MM.1S (cell line): ENCODE data around the gene WNK2.

Experiments
- DNase-seq: peaks from one replicate; pipeline ENCODE4 v3.0.0-alpha.2; 2015
- H2AFZ ChIP-seq: fragments of 300-600 bp; sonication (generic); 2 replicates; pipeline ENCODE4 v1.6.0; 2016; ENCODE audit warnings: antibody characterized with exemption, low read length
- H3F3A ChIP-seq: fragments of 300-600 bp; sonication (generic); 2 replicates; pipeline ENCODE4 v1.6.1; 2016; ENCODE audit warnings: mild to moderate bottlenecking, antibody characterized with exemption, low read length, moderate library complexity, mixed read lengths; ENCODE audit not compliant: insufficient read depth
- H3K27ac ChIP-seq: fragments of 300-600 bp; sonication (generic); 2 replicates; pipeline ENCODE4 v1.5.1; 2016; ENCODE audit warnings: mild to moderate bottlenecking, low read length
- H3K27me3 ChIP-seq: fragments of 300-600 bp; sonication (generic); replicated peaks from 2 replicates; pipeline ENCODE4 v1.6.0; 2016; ENCODE audit warnings: low read length; ENCODE audit not compliant: insufficient read depth
- H3K36me3 ChIP-seq: fragments of 300-600 bp; sonication (generic); replicated peaks from 2 replicates; pipeline ENCODE4 v1.6.1; 2016; ENCODE audit warnings: mild to moderate bottlenecking, low read length, mixed read lengths; ENCODE audit not compliant: insufficient read depth
- H3K4me1 ChIP-seq: fragments of 300-600 bp; sonication (generic); 2 replicates; pipeline ENCODE4 v1.6.1; 2016; ENCODE audit warnings: low read length, mixed read lengths
- H3K4me2 ChIP-seq: fragments of 300-600 bp; sonication (generic); 2 replicates; pipeline ENCODE4 v1.6.0; 2016; ENCODE audit warnings: low read depth, low read length
- H3K4me3 ChIP-seq: fragments of 300-600 bp; sonication (generic); 2 replicates; pipeline ENCODE4 v1.5.1; 2016; ENCODE audit warnings: low read length, mixed read lengths
- H3K79me2 ChIP-seq: fragments of 300-600 bp; sonication (generic); 2 replicates; pipeline ENCODE4 v1.6.1; 2016; ENCODE audit warnings: mixed run types, low read length, mixed read lengths
- H3K9ac ChIP-seq: fragments of 300-600 bp; sonication (generic); 2 replicates; pipeline ENCODE4 v1.6.1; 2016; ENCODE audit warnings: low read length, mixed read lengths
- H3K9me2 ChIP-seq: fragments of 300-600 bp; sonication (generic); replicated peaks from 2 replicates; pipeline ENCODE4 v1.6.1; 2016; ENCODE audit warnings: mild to moderate bottlenecking, low read length, mixed read lengths; ENCODE audit not compliant: insufficient read depth
- H3K9me3 ChIP-seq: fragments of 300-600 bp; sonication (generic); replicated peaks from 2 replicates; pipeline ENCODE4 v1.6.1; 2016; ENCODE audit warnings: mild to moderate bottlenecking, low read length, mixed read lengths; ENCODE audit not compliant: insufficient read depth
- H4K20me1 ChIP-seq: fragments of 300-600 bp; sonication (generic); 2 replicates; pipeline ENCODE4 v1.6.1; 2016; ENCODE audit warnings: mild to moderate bottlenecking, low read length, moderate library complexity, mixed read lengths; ENCODE audit not compliant: insufficient read depth
- EZH2 ChIP-seq: fragments of 300-600 bp; sonication (generic); optimal IDR thresholded peaks from 2 replicates; pipeline ENCODE3; 2017; ENCODE audit warnings: low read depth, mild to moderate bottlenecking, antibody characterized with exemption, low read length, mixed read lengths
- EZH2phosphoT487 ChIP-seq: fragments of 300-600 bp; sonication (generic); IDR thresholded peaks from 2 replicates; pipeline ENCODE4 v1.6.1; 2018; ENCODE audit warnings: antibody characterized with exemption, low read length
- TF ChIP-seq, protein P1 (sequence below): fragments of 300-600 bp; sonication (generic); IDR thresholded peaks from 2 replicates; pipeline ENCODE4 v1.5.1; 2016; ENCODE audit warnings: antibody characterized with exemption, low read length, mixed read lengths

The WNK2 gene

DNA sequence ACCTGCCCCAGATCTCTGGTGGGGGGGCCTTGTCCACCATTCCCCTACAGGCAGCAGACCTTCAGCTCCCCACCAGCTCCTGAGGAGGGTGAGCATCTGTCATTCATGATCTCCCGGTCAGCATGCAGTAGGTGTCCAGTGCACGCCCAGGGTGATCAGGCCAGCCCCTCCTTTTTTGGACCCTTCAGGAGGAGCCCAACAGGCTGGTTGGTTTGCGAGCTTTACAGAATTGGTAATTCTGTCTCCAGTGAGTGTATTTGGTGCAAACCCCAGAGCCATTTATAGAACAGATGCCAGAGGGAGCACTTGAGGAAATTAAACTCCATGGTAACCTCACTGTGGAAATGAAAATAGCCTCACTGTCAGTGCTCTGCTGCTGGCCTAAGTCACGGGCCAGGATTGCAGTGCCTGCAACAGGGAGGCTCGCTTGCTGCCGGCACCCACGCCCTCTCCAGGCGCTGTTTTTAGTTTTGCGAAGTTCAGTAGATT, 23.4 kb downstream of the WNK2 start:
- no peaks in the 10 kb centered on the region for H3K9me2 ChIP-seq
- H3F3A ChIP-seq = no peaks in the 10 kb centered on the region
- H3K79me2 ChIP-seq = no peaks in the 10 kb centered on the region
- no peak overlapping the region for H2AFZ ChIP-seq
- no peak for DNase-seq
- TF ChIP-seq EZH2 (no peak), EZH2phosphoT487 (no peak)
- TF ChIP-seq, protein P1, sequence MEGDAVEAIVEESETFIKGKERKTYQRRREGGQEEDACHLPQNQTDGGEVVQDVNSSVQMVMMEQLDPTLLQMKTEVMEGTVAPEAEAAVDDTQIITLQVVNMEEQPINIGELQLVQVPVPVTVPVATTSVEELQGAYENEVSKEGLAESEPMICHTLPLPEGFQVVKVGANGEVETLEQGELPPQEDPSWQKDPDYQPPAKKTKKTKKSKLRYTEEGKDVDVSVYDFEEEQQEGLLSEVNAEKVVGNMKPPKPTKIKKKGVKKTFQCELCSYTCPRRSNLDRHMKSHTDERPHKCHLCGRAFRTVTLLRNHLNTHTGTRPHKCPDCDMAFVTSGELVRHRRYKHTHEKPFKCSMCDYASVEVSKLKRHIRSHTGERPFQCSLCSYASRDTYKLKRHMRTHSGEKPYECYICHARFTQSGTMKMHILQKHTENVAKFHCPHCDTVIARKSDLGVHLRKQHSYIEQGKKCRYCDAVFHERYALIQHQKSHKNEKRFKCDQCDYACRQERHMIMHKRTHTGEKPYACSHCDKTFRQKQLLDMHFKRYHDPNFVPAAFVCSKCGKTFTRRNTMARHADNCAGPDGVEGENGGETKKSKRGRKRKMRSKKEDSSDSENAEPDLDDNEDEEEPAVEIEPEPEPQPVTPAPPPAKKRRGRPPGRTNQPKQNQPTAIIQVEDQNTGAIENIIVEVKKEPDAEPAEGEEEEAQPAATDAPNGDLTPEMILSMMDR = no peak
- no peak overlapping the region for H3K4me2 ChIP-seq
- H3K9me3 ChIP-seq = no peaks in the 10 kb centered on the region
- H3K27ac ChIP-seq = no peak overlapping the region
- H3K4me1 ChIP-seq = no peaks in the 10 kb centered on the region
- H4K20me1 ChIP-seq = 0 out of 2 replicates have a peak, but pooled peaks cover 3% of the 10 kb centered on the region
- H3K9ac ChIP-seq = no peak overlapping the region
- H3K36me3 ChIP-seq = no peaks in the 10 kb centered on the region
- no peak overlapping the region for H3K4me3 ChIP-seq
- no peaks in the 10 kb centered on the region for H3K27me3 ChIP-seq

DNA sequence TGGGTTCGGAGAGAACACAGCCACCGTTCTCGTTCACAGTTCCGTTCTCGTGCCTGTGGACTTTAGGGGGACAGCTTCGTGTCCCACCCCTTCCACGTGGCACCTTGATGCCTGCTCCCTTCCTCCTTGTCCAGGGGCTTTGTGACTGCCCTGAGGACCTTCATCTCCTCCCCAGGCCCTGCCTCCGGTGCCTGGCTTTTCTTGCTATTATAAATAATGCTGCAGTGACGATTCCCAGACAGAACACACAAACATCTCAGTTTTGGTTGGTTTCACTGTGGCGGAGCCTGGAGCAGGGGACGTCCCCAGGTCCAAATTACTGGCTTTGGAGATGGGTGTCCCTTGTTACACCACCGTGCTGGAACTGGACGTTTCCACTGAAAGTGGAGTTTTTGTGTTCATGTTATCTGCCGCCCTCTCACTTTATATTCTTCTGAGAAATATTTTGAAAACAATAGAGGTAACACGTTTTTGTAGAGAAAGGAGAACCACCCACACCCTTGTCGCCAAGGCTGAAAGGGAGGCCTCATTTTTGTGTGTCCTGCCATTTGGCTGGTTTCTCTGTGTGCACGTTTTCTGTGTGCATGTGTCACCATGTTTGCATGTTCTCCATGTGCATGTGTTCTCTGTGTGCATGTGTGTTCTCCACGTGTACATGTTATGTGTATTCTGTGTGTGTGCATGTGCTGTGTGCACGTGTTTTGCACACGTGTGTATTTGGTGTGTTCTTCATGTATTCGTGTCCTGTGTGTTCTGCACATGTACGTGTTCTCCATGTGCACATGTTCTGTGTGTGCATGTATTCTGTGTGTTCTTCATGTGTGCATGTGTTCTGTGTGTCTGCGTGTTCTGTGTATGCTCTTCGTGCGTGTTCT, 24.2 kb downstream of the WNK2 start:
- Histone ChIP-seq H3K79me2 (no peaks in the 10 kb centered on the region), H3K27ac (no peak overlapping the region), H3K9me3 (no peaks in the 10 kb centered on the region), H3K36me3 (no peaks in the 10 kb centered on the region), H3K4me1 (no peaks in the 10 kb centered on the region), H2AFZ (no peak overlapping the region), H3F3A (no peaks in the 10 kb centered on the region), H3K27me3 (no peaks in the 10 kb centered on the region), H3K4me2 (no peak overlapping the region), H3K9ac (no peak overlapping the region), H3K9me2 (no peaks in the 10 kb centered on the region), H3K4me3 (no peak overlapping the region), H4K20me1 (0 out of 2 replicates have a peak, but pooled peaks cover 3% of the 10 kb centered on the region)
- no peak for DNase-seq
- TF ChIP-seq EZH2phosphoT487 = no peak
- TF ChIP-seq EZH2 = no peak
- TF ChIP-seq, protein P1 = no peak

DNA sequence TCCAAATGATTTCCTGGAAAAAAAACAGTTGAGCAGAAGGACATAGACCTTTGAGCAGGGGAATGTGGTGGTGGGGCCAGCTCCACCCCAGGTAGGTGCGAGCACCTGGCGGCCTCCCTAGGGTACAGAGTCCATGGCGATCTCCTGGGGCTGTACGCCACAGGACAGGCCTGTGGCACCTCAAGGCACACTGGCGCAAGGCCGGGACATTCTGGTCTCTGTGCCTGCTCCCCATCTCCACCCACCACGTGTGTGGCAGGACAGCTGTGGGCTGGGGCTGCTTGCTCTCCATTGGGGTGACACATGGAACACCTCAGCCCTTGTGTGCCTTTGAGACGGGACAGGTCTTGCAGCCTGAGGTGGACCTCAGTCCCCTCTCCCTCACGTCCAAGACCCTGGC, 25.2 kb downstream of the WNK2 start:
- no peaks in the 10 kb centered on the region for H3K9me2 ChIP-seq
- H3K9me3 ChIP-seq = no peaks in the 10 kb centered on the region
- H3K36me3 ChIP-seq = no peaks in the 10 kb centered on the region
- no peak overlapping the region for H3K9ac ChIP-seq
- H3K27me3 ChIP-seq = no peaks in the 10 kb centered on the region
- H3K4me2 ChIP-seq = no peak overlapping the region
- no peak overlapping the region for H2AFZ ChIP-seq
- no peak overlapping the region for H3K4me3 ChIP-seq
- H3K79me2 ChIP-seq = no peaks in the 10 kb centered on the region
- H3F3A ChIP-seq = no peaks in the 10 kb centered on the region
- no peak overlapping the region for H3K27ac ChIP-seq
- TF ChIP-seq, protein P1 = no peak
- no peak for TF ChIP-seq EZH2phosphoT487
- no peak for TF ChIP-seq EZH2
- no peaks in the 10 kb centered on the region for H3K4me1 ChIP-seq
- DNase-seq = no peak
- H4K20me1 ChIP-seq = 0 out of 2 replicates have a peak, but pooled peaks cover 3% of the 10 kb centered on the region
